GM12872 (cell line): ENCODE results near the gene PPM1H.
A peak's percentile ranks its signal among the peaks of the same experiment; 100 is the strongest.

Source experiments
- CTCF ChIP-seq: IDR thresholded peaks from 3 replicates; pipeline ENCODE4 v1.5.1; 2011; ENCODE audit warnings: low read depth, mild to moderate bottlenecking, low read length, moderate library complexity; ENCODE audit not compliant: insufficient read depth

Gene PPM1H

GRCh38 chr12:62834971-62835547 lies 99.9 kb downstream of the PPM1H start:
- TF ChIP-seq CTCF, result no peak

GRCh38 chr12:62834406-62834805 lies 100.5 kb downstream of the PPM1H start:
- TF ChIP-seq CTCF, result no peak

- no peak for TF ChIP-seq CTCF
Measured at GRCh38 chr12:62833634-62834033, 101.3 kb downstream of the PPM1H start.

GRCh38 chr12:62832558-62832957 lies 102.4 kb downstream of the PPM1H start:
- TF ChIP-seq CTCF, result no peak

GRCh38 chr12:62832027-62832426 lies 102.9 kb downstream of the PPM1H start:
- TF ChIP-seq CTCF, result no peak

- no peak for TF ChIP-seq CTCF
Measured at GRCh38 chr12:62827855-62828254, 107.1 kb downstream of the PPM1H start.

GRCh38 chr12:62827042-62827441 lies 107.9 kb downstream of the PPM1H start:
- TF ChIP-seq CTCF, result peak; percentile 43; the same call in 2 of the 3 replicates
